Stimulated activated naive CD8-positive, alpha-beta T cell treated with anti-CD3 and anti-CD28 coated beads, Interleukin-15, Interleukin-2, amounts not matched to agents 100 U/mL and 50 U/mL, for 24 hours (primary cell): ENCODE results near the gene HYCC1.
"Not testable (repeated sequence)": the region's sequence is repeated elsewhere in the genome, so short reads cannot be mapped to it uniquely, and the experiment has no call there.

Experiments used
- ATAC-seq: fragments of 150-1000 bp; cut with Tn5 transposase; one replicate; pipeline ENCODE4 v1.10.0; 2021
- DNase-seq: peaks from one replicate; pipeline ENCODE4 v3.0.0; 2021

Gene HYCC1

DNA sequence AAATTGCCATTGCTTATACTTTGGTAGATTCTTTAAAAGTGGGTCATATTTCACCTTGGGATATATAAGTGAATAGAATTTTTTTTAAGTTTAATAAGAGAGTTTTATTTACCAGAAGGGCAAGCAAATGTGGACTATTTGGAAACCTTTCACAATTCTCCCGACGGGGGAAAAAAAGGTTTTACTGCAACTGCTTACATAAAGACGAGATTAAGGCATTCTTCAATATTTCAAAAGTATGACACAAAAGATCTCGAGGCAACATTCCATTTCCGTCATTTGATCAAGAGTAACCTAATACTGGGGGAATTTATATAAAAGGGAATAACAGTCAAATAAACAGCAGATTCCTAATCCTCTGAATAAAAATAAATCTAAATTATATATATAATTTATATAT is 28.5 kb downstream of the HYCC1 start:
- no peak for DNase-seq

DNA sequence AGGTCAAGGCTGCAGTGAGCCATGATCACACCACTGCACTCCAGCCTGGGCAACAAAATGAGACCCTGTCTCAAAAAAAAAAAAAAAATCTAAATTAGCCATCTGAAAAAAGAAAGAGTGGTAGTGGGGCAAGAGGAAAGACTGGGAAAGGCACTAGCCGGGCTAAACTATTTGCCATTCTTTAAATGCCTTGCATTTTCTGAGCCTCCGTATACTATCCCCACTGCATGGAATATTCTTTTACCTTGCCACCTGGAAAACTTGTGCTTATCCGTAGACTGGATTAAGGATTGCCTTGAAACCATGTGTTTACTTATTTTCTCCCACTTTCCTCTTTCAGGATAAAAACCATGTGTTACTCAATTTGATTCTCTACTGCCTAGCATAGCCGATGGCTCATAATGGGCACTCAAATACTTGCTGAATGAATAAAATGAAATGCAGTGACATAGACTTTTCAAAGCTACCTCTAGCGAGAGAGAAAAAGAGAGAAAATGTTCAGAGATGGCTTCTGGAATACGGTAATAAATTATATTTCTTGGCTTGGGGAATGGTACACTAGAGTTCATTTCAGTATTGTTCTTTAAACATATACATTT is 30.6 kb downstream of the HYCC1 start:
- ATAC-seq (no peak), DNase-seq (no peak)

More for the DNA sequence above, 28.5 kb downstream of the HYCC1 start:
- no peak for ATAC-seq

DNA sequence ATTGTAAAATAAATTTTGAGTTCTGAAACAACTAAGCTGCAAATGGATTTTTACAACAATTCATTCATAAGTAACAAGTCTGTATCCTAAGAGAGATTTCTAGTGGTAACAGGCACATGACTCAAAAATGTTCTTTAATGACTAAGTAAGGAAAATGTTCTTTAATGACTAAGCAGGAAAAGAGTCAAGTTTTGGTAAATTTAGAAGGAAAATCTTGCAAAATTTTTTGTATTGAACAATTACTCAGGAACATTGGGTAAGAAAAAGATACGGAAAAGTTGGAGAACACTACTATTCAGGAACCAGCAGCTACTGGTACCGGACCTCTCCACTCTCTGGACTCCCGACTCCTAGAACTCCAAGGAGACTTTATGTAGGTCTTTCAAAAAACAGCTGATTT is 33.5 kb downstream of the HYCC1 start:
- DNase-seq, result no peak
- ATAC-seq, result no peak

DNA sequence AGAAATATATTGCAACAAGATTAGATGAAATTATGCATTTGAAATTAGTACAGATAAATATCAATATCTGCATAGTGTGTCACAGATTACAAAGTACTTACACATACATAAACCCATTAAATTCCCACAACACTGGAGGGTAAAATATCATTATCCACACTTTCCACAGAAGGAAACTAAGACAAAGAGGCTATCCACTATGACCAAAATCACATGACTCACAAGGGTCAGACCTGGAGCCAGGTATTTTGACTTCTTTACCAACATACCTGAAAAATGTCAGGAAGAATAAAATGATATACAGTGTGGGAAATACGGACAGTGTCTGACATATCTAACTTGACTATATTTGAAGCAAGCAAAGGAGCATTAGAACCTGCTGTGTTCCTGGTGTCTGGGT is 34.1 kb downstream of the HYCC1 start:
- ATAC-seq, result no peak
- DNase-seq, result no peak

DNA sequence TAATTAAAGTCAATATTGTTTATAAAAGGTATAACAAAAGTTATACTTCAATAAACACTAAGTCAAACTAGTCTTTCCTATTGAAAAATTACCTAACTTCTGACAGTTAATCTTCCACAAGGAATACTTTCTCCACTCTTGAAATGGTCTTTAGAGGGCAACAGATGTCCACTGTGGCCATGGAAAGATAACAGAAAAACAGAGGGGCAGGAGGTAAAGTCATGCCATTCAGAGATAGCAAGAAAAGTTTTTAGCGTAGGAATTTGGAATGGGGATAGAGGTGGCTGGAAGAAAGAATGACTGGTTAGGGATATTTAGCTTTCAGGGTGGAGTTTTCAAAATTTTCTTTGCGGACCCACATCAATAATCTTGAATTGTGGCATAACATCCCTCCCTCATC is 34.7 kb downstream of the HYCC1 start:
- DNase-seq (no peak), ATAC-seq (no peak)

DNA sequence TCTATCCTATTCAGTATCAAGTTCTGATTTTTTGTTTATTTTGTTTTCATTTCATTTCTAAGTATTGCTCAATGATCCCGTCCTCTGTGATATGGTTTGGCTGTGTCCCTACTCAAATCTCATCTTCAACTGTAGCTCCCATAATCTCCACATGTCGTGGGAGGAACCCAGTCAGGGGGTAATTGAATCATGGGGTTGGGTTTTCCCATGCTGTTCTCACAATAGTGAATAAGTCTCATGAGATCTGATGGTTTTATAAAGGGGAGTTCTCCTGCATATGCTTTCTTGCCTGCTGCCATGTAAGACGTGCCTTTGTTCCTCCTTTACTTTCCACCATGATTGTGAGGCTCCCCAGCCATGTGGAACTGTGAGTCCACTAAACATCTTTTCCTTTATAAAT is 39.3 kb downstream of the HYCC1 start:
- DNase-seq, ATAC-seq: not testable (repeated sequence)

DNA sequence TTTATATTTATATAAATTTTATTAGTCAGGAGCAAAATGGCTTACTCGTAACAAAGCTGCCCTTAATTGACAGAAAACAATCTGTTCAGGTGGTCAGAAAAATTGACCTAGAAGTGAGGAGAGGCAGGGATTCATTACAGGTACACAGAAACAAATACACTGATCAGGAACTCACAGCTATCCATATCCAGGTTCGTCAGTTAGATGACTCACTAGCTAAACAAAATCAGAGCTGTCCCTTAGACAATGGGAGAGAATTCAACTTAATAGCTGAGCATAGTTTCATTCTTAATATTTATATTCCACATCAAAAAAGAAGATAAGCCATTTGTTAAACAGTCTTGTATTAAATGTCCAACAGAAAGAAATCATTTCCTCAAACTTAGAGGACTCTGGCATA is 41.7 kb downstream of the HYCC1 start:
- no peak for ATAC-seq
- DNase-seq, result no peak

DNA sequence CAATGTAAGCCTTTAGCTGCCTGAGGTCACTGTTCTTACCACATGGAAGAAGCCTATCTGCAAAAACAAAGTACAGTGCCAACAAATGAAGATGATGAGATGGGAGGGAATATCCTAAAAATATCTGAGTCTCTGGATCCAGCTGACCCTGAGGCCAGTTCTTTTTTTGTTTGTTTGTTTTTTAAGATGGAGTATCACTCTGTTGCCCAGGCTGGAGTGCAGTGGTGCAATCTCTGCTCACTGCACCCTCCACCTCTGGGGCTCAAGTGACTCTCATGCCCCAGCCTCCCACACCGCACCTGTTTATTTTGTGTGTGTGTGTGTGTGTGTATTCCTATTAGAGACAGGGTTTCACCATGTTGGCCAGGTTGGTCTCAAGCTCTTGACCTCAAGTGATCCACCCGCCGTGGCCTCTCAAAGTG is 44.9 kb downstream of the HYCC1 start:
- ATAC-seq (no peak), DNase-seq (no peak)
